Thyroid gland (tissue), 4 donors: ENCODE results near the gene IRF5. TPM values are rescaled to one million over a fixed set of nuclear protein-coding genes. Genes with fewer than 3 reads are reported as not detected.

ENCODE experiments used
- DNase-seq, 2 donors: peaks; one replicate each; pipeline ENCODE4 v3.0.0-alpha.2; 2019
- H3K27ac ChIP-seq, 3 donors: fragments of 200-600 bp; sonication (generic); 1 replicate in 2 of 3; 2 replicates in 1 of 3; pipeline ENCODE4 v1.5.1; 2016 to 2019; ENCODE audit warnings: mild to moderate bottlenecking in 1 of 3, moderate library complexity in 1 of 3
- H3K27me3 ChIP-seq: fragments of 200-600 bp; sonication (generic); one replicate; pipeline ENCODE4 v1.5.1; 2019
- H3K36me3 ChIP-seq, 2 donors: fragments of 200-600 bp; sonication (generic); one replicate each; pipeline ENCODE4 v1.5.1; 2016 to 2019
- H3K4me1 ChIP-seq, 2 donors: fragments of 200-600 bp; sonication (generic); one replicate each; pipeline ENCODE4 v1.5.1; 2017 to 2019
- H3K4me3 ChIP-seq, 3 donors: fragments of 200-600 bp; sonication (generic); replicated peaks in 1 of 3; 1 replicate in 2 of 3; 2 replicates in 1 of 3; pipeline ENCODE4 v1.5.1; 2016; ENCODE audit warnings: mild to moderate bottlenecking in 1 of 3
- H3K9me3 ChIP-seq: fragments of 200-600 bp; sonication (generic); one replicate; pipeline ENCODE4 v1.5.1; 2017
- POLR2A ChIP-seq, 2 donors: fragments of 450-650 bp; IDR thresholded peaks; one replicate each; pipeline ENCODE4 v1.6.1; 2017; ENCODE audit warnings: antibody characterized with exemption in 2 of 2, mild to moderate bottlenecking in 2 of 2, moderate library complexity in 1 of 2
- WGBS, 2 donors: methylation state at CpG; one replicate each; pipeline ENCODE4 v1.1.5; 2017; 5-methylcytosine and 5-hydroxymethylcytosine counted together
- intact Hi-C: fragments of 100-400 bp; cut with DNase I; formaldehyde crosslinking; loops from one replicate; pipeline ENCODE4 v1.15.1; 2023
- total RNA-seq, 4 donors: library from RNA; depleted of rRNA; stranded (reverse); fragments of >200 nt; gene quantifications; one replicate each; pipeline ENCODE4 v1.2.3, GENCODE V29; 2016
- TF ChIP-seq, protein P1 (sequence below), 6 experiments: fragments of 200-600 bp in 3 of 6; fragments of 450-650 bp in 3 of 6; sonication (generic) in 3 of 6; IDR thresholded peaks; one replicate each; pipeline ENCODE4 v1.5.1; 2016 to 2019; ENCODE audit warnings: antibody characterized with exemption in 6 of 6, mild to moderate bottlenecking in 2 of 6, inconsistent platforms in 1 of 6, moderate library complexity in 1 of 6

Gene IRF5
- total RNA-seq, 4 donors from 2014 or later: 3.7 to 6.0 (median 4.9) TPM

DNA sequence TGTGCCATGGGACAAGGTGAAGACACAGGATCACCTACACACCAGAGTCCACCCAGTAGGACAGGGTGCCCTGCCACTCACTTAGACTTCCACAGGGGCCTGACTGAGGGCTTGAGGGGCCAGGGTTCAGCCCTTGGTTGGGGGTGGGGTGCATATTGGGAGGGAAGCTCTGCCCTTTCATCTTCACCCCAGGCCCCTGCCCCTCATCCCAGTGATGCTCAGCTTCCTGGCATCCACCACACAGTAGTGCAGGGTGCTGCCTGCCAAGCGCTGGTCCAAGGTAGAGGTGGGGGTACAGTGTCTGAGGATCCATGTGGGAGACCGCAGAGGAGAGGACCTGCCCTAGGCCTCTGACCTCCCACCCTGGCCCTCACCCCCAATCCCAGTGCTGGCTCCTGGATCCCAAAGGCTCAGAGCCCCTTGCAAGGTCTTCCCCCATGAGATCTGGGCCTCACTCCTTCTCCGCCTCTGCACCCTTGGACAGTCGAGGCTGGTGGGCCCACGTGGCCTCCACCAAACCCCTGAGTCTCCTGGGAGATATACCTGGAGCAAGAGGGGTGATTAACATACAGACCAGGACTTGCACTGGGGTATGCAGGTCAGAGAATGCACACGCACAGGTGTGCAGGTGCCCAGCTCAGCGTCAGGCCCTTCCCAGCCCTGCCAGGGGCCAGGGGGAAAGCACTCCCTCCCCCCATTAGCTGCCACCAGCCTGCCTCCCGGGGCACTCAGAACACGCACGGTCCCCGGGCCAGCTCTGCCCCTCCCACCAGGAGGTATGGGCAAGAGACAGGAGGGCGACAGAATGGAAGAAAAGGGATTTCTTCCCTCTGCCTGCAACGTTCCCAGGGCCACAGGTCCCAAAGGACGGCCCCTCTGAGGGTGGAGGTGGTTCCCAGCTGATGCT, 8.6 kb upstream of the IRF5 start:
- DNase-seq: no peak
- TF ChIP-seq, protein P1, sequence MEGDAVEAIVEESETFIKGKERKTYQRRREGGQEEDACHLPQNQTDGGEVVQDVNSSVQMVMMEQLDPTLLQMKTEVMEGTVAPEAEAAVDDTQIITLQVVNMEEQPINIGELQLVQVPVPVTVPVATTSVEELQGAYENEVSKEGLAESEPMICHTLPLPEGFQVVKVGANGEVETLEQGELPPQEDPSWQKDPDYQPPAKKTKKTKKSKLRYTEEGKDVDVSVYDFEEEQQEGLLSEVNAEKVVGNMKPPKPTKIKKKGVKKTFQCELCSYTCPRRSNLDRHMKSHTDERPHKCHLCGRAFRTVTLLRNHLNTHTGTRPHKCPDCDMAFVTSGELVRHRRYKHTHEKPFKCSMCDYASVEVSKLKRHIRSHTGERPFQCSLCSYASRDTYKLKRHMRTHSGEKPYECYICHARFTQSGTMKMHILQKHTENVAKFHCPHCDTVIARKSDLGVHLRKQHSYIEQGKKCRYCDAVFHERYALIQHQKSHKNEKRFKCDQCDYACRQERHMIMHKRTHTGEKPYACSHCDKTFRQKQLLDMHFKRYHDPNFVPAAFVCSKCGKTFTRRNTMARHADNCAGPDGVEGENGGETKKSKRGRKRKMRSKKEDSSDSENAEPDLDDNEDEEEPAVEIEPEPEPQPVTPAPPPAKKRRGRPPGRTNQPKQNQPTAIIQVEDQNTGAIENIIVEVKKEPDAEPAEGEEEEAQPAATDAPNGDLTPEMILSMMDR (IDR thresholded peaks at IDR 0.05): no peak
- no peak for TF ChIP-seq POLR2A (IDR thresholded peaks at IDR 0.05)
- Histone ChIP-seq H3K4me1 (no peaks in the 10 kb centered on the region), H3K27me3 (no peaks in the 10 kb centered on the region), H3K4me3 (no peak overlapping the region), H3K36me3 (no peaks in the 10 kb centered on the region), H3K27ac (no peak overlapping the region), H3K9me3 (no peaks in the 10 kb centered on the region)
- 76 to 84% methylated on average over 5 to 13 of the region's 14 CpGs for WGBS, 2 donors
- intact Hi-C loops: no loop called here

DNA sequence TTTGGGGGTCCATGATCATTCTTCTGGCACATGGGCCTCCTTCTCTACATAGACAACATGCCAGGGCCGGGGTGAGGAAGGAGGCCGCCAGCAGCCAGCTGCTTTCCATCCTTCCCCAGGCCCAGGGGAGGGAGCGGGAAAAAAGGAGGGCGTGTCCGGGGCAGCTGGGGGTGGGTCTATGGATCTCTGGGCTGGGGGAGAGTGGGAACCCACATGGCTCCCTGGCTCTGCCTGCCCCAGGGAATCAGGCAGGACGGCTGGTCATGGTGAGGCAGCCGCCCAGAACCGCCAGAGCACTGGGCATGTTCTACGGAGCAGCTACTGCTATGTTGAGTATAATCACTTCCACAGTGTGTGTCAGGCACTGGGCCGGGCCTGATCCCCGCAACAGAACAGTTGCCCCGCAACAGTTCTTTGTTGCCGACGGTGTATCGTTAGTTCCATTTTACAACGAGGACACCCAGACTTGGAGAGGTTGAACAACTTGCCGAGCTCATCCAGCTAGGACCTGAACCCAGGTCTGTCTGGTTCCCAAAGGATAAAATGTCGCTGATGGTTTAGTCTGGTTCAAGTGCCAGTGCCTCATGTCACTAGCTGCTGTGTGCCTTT, 6.4 kb upstream of the IRF5 start:
- intact Hi-C loops: no loop called here
- Histone ChIP-seq H3K27me3 (no peaks in the 10 kb centered on the region), H3K36me3 (no peaks in the 10 kb centered on the region), H3K9me3 (no peaks in the 10 kb centered on the region), H3K27ac (no peak overlapping the region), H3K4me3 (no peak overlapping the region), H3K4me1 (no peaks in the 10 kb centered on the region)
- WGBS, 2 donors: 91 to 97% methylated on average over 12 to 13 of the region's 18 CpGs
- no peak for DNase-seq
- TF ChIP-seq, protein P1 (IDR thresholded peaks at IDR 0.05): no peak
- no peak for TF ChIP-seq POLR2A (IDR thresholded peaks at IDR 0.05)

DNA sequence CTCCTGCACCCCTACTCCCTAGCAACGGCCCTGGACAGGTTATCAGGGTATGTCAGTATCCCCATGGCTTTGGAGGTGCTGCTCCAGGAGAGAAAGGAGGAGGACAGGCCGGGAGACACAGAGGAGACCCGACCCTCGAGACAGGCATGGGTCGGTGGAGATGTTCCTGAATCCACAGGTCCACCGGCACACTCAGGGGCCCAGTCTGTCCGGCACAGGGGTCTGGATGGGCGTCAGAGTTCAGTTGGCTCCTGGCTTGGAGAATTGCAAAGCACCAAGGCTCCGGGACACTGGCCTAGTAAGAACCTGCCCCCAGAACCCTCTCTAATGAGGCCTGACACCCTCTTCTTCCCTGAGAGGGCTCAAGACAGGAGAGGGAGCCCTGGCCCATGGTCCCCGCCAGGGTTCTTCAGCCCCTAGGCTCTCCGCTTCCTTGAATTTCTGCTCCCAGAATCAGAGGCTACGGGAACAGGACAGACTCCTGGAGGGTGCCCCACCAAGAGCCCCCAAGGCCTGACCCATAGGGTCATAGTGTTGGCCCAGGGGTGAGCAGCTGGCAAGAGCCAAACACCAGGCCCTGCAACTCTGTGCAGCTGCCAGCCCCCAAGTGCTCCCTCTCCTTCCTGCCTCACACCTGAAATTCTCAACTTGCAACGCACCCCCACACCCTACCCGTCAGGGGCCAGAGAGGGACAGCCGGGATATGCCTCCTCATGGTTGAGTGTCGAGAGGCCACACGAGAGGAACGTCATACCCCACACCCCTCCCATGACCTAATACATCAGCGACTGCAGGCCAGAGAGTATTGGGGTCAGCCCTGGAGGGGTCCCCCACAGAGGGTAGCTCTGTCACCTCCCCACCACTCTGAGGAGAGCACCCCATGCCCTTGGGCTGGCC, 5.5 kb upstream of the IRF5 start:
- Histone ChIP-seq H3K27me3 (no peaks in the 10 kb centered on the region), H3K27ac (no peak overlapping the region)

DNA sequence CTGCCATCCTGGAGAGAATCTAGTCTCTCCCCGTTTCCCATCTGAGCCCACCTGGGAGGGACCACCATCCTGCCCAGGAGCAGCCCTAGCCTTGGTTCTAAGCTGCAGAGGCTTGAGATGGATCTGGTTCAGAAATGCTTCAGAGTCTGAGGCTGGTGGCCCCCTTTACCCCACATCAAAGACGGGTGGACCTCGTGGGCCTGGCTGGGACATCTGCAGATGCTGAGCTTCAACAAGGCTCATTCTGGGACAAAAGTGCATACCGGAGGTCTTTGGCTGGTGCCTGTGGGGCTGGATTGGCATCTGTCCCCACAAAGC, 4.9 kb upstream of the IRF5 start:
- Histone ChIP-seq H3K36me3 (no peaks in the 10 kb centered on the region), H3K9me3 (no peaks in the 10 kb centered on the region), H3K27ac (no peak overlapping the region), H3K27me3 (no peaks in the 10 kb centered on the region), H3K4me1 (no peaks in the 10 kb centered on the region), H3K4me3 (no peak overlapping the region)
- intact Hi-C loops: no loop called here
- DNase-seq: no peak
- TF ChIP-seq, protein P1 (IDR thresholded peaks at IDR 0.05): no peak
- TF ChIP-seq POLR2A (IDR thresholded peaks at IDR 0.05): no peak
- WGBS, 2 donors: 74 to 87% methylated on average over 3 of the region's 4 CpGs

More for the DNA sequence above, 5.5 kb upstream of the IRF5 start:
- Histone ChIP-seq H3K36me3 (no peaks in the 10 kb centered on the region), H3K9me3 (no peaks in the 10 kb centered on the region), H3K4me3 (no peak overlapping the region), H3K4me1 (no peaks in the 10 kb centered on the region)
- TF ChIP-seq, protein P1 (IDR thresholded peaks at IDR 0.05): no peak
- no peak for TF ChIP-seq POLR2A (IDR thresholded peaks at IDR 0.05)
- intact Hi-C loops: no loop called here
- DNase-seq: no peak
- 89 to 90% methylated on average over 18 to 19 of the region's 19 CpGs for WGBS, 2 donors
